Subcutaneous preadipocyte (primary cell): Measurements from ENCODE around the gene NUAK2. TPM values are rescaled to one million over a fixed set of nuclear protein-coding genes. Genes with fewer than 3 reads are reported as not detected.

Experiments
- small RNA-seq: library from RNA; depleted of rRNA; stranded (forward); fragments of <200 nt; gene quantifications from one replicate; pipeline ENCODE3, GENCODE V24; 2012
- total RNA-seq: library from RNA; depleted of rRNA; stranded (reverse); fragments of >200 nt; gene quantifications from 2 replicates; pipeline ENCODE4 v1.2.3, GENCODE V29; 2012

Gene NUAK2
- 0.37 and 1.2 TPM in 2 replicates for total RNA-seq

GRCh38 chr1:205321162-205321958, at the start of gene NUAK2:
Gene NUAK2, minus strand, starts transcription at chr1:205321745. Its CDS starts 117 bp downstream, at chr1:205321628.

GRCh38 chr1:205356440-205357139, 35.0 kb upstream of the NUAK2 start, which contains the start of gene KLHDC8A:
Gene KLHDC8A, minus strand, starts transcription at chr1:205356922. Its CDS starts 13,318 bp downstream, at chr1:205343604.

Small RNA genes lying within 50 kb of the gene (small RNA-seq; reads per million reads assigned to genes)
- not detected for gene SNRPGP10

Other genes with a start within 250 kb of the NUAK2 start
- gene TMEM81, start 237.3 kb downstream of the NUAK2 start, total RNA-seq: 1.5 and 2.0 TPM in 2 replicates
- 13.6 and 18.4 TPM in 2 replicates for gene RBBP5, start 199.8 kb downstream of the NUAK2 start, total RNA-seq
- 10.7 and 10.9 TPM in 2 replicates for gene DSTYK, start 110.0 kb downstream of the NUAK2 start, total RNA-seq
- gene TMCC2, start 93.8 kb downstream of the NUAK2 start, total RNA-seq: 1.1 and 2.5 TPM in 2 replicates
- not detected in 2 replicates for gene KLHDC8A, start 35.2 kb upstream of the NUAK2 start, total RNA-seq
- gene LEMD1, start 100.3 kb upstream of the NUAK2 start, total RNA-seq: not detected in 2 replicates
- gene BLACAT1, start 134.3 kb upstream of the NUAK2 start, total RNA-seq: under 0.01 TPM in 1 of 2 replicates, not detected in the other
- gene CDK18, start 182.9 kb upstream of the NUAK2 start, total RNA-seq: under 0.01 TPM in 1 of 2 replicates, not detected in the other